H1 (cell line): Measurements from ENCODE around the gene CAMKMT. TPM values are rescaled to one million over a fixed set of nuclear protein-coding genes. Genes with fewer than 3 reads are reported as not detected.

Experiments used
- ASH2L ChIP-seq: fragments of 200-600, 300-600 bp; sonication (generic); IDR thresholded peaks from one replicate; pipeline ENCODE4 v1.7.1; 2017; ENCODE audit warnings: low read length
- EGR1 ChIP-seq: IDR thresholded peaks from 2 replicates; pipeline ENCODE4 v1.6.1; 2011; ENCODE audit warnings: low read depth, low read length, borderline replicate concordance
- FOSL1 ChIP-seq: IDR thresholded peaks from 2 replicates; pipeline ENCODE4 v1.6.1; 2011; ENCODE audit warnings: mild to moderate bottlenecking, low read depth, low read length, moderate library complexity; ENCODE audit not compliant: insufficient read depth
- JUND ChIP-seq: IDR thresholded peaks from 2 replicates; pipeline ENCODE4 v1.6.1; 2011; ENCODE audit warnings: mild to moderate bottlenecking, improper control_type of control experiment, low read length
- SP2 ChIP-seq: IDR thresholded peaks from 2 replicates; pipeline ENCODE4 v1.6.1; 2012; ENCODE audit warnings: mild to moderate bottlenecking, low read length, inconsistent platforms
- polyA plus RNA-seq, 7 experiments: library from polyadenylated mRNA; depleted of rRNA in 3 of 7; stranded (reverse) in 5 of 7; unstranded in 2 of 7; fragments of >200 nt in 5 of 7; fragments of 200-250 nt in 2 of 7; gene quantifications; 1 replicate in 5 of 7; 2 replicates in 1 of 7; 4 replicates in 1 of 7; pipeline versions ENCODE4 v1.2.1 to v1.2.3, GENCODE V29; 2011 to 2013; ENCODE audit warnings: missing spikeins in 2 of 7, mixed read lengths in 2 of 7
- total RNA-seq: library from RNA; stranded (reverse); fragmentation: NEBNext Ultra II Directional; extraction: Animal tissue kit (Norgen Biotek cat#: 25700); gene quantifications from 2 replicates; pipeline ENCODE4 v1.2.1, GENCODE V29; 2021
- TF ChIP-seq, protein P1 (sequence below): IDR thresholded peaks from 2 replicates; pipeline ENCODE4 v1.6.1; 2012; ENCODE audit warnings: low read length, inconsistent platforms

The CAMKMT gene
- total and polyA plus RNA-seq, 2 of the 8 experiments (the other 6 are each of a cell fraction or from before 2014, with no cell fraction given), result 14.7 to 22.4 TPM

- TF ChIP-seq, protein P1, sequence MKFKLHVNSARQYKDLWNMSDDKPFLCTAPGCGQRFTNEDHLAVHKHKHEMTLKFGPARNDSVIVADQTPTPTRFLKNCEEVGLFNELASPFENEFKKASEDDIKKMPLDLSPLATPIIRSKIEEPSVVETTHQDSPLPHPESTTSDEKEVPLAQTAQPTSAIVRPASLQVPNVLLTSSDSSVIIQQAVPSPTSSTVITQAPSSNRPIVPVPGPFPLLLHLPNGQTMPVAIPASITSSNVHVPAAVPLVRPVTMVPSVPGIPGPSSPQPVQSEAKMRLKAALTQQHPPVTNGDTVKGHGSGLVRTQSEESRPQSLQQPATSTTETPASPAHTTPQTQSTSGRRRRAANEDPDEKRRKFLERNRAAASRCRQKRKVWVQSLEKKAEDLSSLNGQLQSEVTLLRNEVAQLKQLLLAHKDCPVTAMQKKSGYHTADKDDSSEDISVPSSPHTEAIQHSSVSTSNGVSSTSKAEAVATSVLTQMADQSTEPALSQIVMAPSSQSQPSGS, result no peak
- no peak for TF ChIP-seq SP2
- TF ChIP-seq FOSL1, result no peak
- no peak for TF ChIP-seq EGR1
- no peak for TF ChIP-seq JUND
- no peak for TF ChIP-seq ASH2L
Measured at GRCh38 chr2:44335806-44336538, 25.8 kb upstream of the CAMKMT start (continued).
